NCI-H2029 treated with DMSO at 0.1 percent for 48 hours (cell line): ENCODE measurements around the gene ZNF554.

Experiments used
- DNase-seq: peaks from one replicate; lab custom pipeline; 2025; lab: John Stamatoyannopoulos, UW

Gene ZNF554

DNA sequence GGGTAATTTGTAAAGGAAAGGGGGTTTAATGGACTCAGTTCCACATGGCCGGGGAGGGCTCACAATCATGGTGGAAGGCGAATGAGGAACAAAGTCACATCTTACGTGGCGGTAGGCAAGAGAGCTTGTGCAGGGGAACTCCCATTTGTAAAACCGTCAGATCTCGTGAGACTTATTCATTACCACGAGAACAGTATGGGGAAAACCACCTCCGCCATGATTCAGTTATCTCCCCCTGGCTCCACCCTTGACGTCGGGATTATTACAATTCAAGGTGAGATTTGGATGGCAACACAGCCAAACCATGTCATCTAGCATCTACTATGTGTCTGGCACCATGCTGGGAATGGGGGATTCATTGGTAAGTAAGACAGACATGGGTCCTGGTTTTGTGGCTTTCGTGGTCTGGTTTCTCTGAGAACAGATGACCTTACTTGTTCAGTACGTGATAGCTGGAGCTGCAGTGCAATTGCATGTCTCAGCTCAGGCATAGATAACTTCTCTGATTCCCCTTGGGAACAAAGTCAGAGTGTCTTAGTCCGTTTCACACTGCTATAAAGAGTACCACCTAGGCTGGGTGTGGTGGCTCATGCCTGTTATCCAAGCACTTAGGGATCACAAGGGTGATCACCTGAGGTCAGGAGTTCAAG, 8.3 kb downstream of the ZNF554 start:
- no peak for DNase-seq

DNA sequence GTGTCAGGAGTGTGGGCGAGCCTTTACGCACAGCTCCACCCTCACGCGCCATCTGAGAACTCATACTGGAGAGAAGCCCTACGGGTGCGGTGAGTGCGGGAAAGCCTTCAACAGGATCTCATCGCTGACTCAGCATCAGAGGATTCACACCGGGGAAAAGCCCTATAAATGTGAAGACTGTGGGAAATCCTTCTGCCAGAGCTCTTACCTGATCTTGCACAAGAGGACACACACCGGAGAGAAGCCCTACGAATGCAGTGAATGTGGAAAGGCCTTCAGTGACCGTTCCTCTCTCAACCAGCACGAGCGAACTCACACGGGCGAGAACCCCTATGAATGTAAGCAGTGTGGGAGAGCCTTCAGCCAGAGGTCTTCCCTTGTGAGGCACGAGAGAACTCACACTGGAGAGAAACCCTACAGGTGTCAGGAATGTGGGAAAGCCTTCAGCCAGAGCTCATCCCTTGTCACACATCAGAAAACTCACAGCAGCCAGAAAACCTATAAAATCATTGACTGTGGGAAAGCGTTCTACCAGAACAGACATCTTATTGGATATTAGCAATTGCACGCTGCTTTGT, 14.7 kb downstream of the ZNF554 start:
- no peak for DNase-seq

- no peak for DNase-seq
These were observed 17.8 kb downstream of the ZNF554 start for GRCh38 chr19:2837430-2837829.

DNA sequence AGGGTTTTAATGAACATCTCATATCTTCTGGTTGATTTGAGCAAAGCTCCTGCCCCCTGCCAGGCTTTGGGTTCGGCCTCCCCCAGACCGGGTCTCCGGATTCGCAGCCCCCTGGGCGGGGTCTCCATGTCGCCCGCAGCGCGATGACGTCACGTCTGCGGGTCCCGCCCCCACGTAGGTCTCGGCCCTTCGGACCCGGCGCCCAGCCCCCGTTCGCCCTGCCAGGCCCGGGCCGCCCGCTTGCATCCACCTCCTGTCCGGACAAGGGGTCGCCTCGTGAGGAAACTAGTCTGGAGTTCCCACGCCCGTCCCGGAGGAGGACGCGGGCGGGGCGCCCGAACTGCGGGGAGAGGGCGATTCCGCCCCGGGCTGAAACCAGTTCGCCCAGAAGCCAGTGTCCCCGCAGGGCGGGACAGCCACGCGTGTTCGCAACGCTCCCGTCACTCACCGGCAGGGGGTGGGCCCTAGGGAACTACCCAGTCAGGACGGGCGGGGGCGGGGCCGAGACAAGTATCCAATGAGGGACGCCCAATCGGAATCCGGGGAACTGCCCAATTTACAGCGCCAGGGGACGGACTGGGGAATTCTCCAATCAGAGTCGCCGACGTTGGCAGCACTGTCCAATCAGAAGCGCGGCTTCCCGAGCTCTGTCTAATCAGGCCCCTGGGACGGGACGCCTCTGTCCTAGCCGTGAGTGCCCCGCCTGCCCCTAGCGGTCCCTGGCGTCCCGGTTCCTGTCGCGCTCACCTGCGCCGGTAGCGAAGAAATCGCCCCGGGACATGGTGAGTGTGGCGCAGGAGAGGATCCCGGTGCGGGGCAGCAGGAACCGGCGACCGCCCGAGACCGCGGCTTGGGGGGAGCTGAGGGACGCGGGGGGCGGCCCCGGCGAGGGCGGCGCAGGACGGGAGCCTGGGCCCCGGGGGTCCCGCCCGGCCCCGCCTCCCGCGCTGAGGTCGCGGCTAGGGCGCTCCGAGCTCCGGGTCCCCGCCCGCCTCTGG, 21.4 kb downstream of the ZNF554 start, which contains the start of gene ZNF555:
Gene ZNF555 (plus strand): TSS at position 682 of the 998 bp plus-strand sequence. CDS start 98 bp downstream, at position 780.
- peak; percentile 90 for DNase-seq

DNA sequence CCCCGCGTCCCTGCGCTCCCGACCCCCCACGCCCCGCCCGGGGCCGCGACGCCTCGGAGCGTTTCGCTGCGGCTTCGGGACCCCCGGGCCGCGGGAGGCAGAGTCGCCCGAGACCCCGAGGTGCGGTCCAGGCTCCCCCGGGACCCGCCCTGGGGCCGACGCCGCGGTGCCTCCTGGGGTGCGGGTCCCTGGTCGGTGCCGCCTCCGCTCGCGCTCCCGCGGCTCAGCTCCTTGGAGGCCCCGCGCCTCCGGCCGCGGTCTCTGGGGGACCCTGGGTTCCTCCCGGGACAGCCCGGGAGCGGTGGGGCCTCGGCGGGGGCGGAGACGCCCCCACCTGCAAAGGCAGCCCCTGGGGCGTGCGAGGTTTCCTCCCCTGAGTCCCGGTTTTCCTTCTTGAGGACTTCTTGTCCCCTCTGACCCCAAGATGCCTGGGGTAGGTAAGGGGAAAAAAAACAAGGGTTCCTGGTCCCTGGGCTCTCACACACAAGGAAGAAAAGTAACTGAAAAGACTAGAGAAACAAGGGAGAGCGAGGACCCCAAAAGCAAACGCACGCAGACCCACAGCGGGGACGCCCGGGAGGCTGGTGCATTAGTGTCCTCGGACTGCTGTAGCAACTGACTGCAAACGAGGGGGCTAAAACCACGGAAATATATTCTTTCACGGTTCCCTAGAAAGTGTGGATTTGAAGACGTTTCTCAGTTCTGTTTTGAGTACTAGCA, 22.3 kb downstream of the ZNF554 start:
- no peak for DNase-seq

GRCh38 chr19:2845107-2845506, 25.4 kb downstream of the ZNF554 start:
- no peak for DNase-seq

GRCh38 chr19:2846180-2846894, 26.7 kb downstream of the ZNF554 start:
- DNase-seq, result no peak

- no peak for DNase-seq
These were observed 27.8 kb downstream of the ZNF554 start for GRCh38 chr19:2847507-2847906.

DNA sequence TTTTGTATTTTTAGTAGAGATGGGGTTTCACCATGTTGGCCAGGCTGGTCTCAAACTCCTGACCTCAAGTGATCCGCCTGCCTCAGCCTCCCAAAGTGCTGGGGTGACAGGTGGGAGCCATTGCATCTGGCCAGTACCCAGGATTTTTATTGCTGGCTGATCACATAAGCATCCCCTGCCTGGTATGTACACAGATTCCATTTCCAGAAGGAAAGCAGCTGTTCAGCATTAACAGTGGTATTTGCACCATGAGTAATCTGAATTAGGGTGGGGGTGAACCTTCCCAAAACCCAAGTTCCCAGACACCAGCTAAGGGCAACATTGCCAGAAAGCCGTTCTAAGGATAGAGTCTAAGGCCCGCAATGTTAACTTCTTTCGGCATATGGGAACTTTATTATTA, 28.9 kb downstream of the ZNF554 start:
- DNase-seq, result no peak

- no peak for DNase-seq
These were observed 30.7 kb downstream of the ZNF554 start for GRCh38 chr19:2850256-2850925.

- no peak for DNase-seq
These were observed 32.9 kb downstream of the ZNF554 start for GRCh38 chr19:2852598-2852997.

DNA sequence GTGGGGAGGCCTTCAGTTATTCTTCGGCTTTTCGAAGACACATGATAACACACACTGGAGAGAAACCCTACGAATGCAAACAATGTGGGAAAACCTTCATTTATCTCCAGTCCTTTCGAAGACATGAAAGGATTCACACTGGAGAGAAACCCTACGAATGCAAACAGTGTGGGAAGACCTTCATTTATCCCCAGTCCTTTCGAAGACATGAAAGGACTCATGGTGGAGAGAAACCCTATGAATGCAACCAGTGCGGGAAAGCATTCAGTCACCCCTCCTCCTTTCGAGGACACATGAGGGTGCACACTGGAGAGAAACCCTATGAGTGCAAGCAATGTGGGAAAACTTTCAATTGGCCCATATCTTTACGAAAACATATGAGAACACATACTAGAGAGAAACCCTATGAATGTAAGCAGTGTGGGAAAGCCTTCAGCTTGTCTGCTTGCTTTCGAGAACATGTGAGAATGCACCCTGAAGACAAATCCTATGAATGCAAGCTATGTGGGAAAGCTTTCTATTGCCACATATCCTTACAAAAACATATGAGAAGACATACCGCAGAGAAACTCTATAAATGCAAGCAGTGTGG, 33.4 kb downstream of the ZNF554 start:
- DNase-seq, result no peak

DNA sequence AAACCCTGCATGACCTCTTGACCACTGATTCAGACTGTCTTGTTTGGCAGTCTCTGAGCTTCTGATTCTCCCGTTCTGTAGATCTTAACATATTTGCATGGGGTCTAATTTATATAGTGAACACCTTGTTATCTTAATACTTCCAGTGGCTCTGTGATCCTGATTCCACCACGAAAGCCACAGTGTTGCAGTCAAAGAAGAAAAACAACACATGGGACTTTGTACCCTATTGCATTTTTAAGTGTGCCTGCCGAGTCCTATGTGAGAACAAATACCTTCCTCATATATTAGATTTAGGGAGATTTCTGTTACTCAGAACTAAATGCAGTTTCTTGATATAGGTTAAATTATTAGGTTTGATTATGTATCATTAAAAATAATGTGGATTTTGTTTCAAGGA, 35.2 kb downstream of the ZNF554 start:
- no peak for DNase-seq

DNA sequence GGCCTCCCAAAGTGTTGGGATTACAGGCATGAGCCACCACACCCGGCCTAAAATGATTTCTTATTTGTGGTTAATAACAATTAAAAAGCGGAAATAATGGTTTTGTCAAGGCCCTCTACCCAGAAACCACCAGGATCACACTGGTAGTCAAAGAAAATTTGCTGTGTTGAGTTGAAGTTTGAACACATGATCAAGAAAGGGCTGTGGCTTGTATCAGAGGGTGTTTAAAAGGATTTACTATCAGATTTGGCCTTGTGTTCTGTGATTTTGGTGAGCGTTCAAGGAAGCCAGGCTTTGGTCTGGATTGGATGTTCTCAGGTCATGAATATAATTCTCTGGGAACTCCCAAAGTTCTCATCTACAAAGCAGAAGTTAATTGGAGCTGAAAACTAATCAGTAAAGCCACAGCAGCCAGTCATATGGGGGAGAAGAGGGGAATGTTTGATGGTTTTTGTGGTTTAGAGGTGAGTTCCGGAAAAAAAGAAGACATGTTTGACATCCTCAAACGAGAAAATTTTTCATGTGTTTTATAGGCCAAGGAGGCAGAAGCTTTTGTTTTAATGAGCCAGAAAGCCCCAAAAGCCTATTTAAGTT, 36.9 kb downstream of the ZNF554 start:
- no peak for DNase-seq

DNA sequence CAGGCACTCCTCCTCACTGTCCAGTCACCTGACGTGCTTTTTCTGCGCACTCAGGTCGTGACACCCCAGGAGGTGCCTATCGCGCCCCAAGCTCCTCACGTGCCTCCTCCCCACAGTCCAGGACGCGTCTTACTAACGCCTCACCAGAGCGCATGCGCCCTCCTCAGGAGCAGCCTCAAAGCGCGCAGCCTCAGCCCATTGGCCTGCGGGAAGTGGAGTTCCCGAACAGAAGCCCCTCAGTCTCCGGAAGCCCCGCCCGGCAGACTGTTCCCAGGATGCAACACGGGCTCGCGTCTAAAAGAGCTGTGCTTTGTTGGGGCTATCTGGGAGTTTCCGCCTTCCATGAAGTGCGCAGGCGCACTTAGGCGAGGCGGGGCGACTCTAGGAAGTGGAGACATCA, 39.2 kb downstream of the ZNF554 start:
- no peak for DNase-seq

- no peak for DNase-seq
These were observed 44.1 kb downstream of the ZNF554 start for GRCh38 chr19:2863816-2864215.

DNA sequence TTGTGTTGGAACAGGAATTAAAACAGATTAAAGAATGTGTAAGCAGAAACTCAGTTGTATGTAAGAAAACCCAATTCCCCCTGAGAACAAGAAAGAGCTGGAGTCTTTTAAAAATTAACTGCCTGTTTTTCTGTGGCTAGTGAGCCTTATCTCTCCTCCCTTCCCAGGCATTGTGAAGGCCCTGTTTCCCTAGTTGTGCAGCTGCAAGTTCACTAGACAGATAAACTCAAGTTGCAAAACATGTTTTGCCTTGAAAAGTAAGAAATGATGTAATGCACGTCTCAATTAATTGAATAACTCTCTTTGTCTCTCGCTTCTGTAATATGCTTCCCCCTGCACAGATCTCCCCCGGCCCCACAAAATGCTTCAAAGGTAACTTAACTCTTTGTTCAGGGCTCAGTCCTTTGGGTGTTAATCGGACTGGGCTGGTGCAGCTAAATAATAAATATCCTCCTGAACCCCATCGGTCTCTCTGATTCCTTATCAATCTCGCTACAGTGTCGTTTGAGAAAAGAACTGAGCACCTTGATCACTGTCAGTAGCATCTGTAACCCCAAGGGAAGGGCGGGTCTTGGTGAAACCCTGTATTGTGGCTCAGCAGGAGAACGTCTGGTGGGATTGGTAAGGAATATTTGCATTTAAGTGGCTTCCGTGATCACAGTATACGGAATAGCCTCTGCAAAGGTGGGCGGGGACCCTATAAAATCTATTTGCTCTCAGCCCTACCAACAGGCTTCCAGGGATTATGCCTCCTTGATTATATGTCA, 45.8 kb downstream of the ZNF554 start:
- DNase-seq, result no peak

- no peak for DNase-seq
These were observed 46.9 kb downstream of the ZNF554 start for GRCh38 chr19:2866495-2867024.
